OCI-LY1 (cell line): ENCODE data around the gene PRKCE.

Source experiments
- H2AFZ ChIP-seq: fragments of 200-600 bp; sonication (generic), shearing (Covaris generic); 2 replicates; pipeline ENCODE4 v1.6.0; 2014; ENCODE audit warnings: antibody characterized with exemption, mild to moderate bottlenecking, low read length
- H3F3A ChIP-seq: fragments of 200-600 bp; sonication (generic), shearing (Covaris generic); 2 replicates; pipeline ENCODE4 v1.6.0; 2014; ENCODE audit warnings: mild to moderate bottlenecking, antibody characterized with exemption, low read length, moderate library complexity; ENCODE audit not compliant: insufficient read depth
- H3K27ac ChIP-seq: fragments of 200-600 bp; sonication (generic); 2 replicates; pipeline ENCODE4 v1.5.1; 2014; ENCODE audit warnings: low read length, mixed run types, mild to moderate bottlenecking, low read depth; ENCODE audit not compliant: poor library complexity, severe bottlenecking
- H3K27me3 ChIP-seq: fragments of 200-600 bp; sonication (generic); 2 replicates; pipeline ENCODE4 v1.6.0; 2014; ENCODE audit warnings: antibody characterized with exemption, mild to moderate bottlenecking, low read length, moderate library complexity; ENCODE audit not compliant: insufficient read depth
- H3K36me3 ChIP-seq: fragments of 200-600 bp; sonication (generic); 2 replicates; pipeline ENCODE4 v1.6.1; 2014; ENCODE audit warnings: mild to moderate bottlenecking, antibody characterized with exemption, low read length, moderate library complexity, mixed read lengths; ENCODE audit not compliant: insufficient read depth
- H3K4me1 ChIP-seq: fragments of 200-600 bp; sonication (generic); 2 replicates; pipeline ENCODE4 v1.5.1; 2014; ENCODE audit warnings: mild to moderate bottlenecking, low read length, moderate library complexity; ENCODE audit not compliant: insufficient read depth, severe bottlenecking
- H3K4me2 ChIP-seq: fragments of 200-600 bp; sonication (generic), shearing (Covaris generic); 2 replicates; pipeline ENCODE4 v1.6.1; 2014; ENCODE audit warnings: low read length
- H3K4me3 ChIP-seq: fragments of 200-600 bp; sonication (generic); 2 replicates; pipeline ENCODE4 v1.5.1; 2014; ENCODE audit warnings: low read length, low read depth, mild to moderate bottlenecking, mixed read lengths; ENCODE audit not compliant: poor library complexity, severe bottlenecking
- H3K79me2 ChIP-seq: fragments of 200-600 bp; shearing (Covaris generic); 2 replicates; pipeline ENCODE4 v1.6.1; 2016; ENCODE audit warnings: mixed run types, low read length, mixed read lengths; ENCODE audit not compliant: insufficient read depth
- H3K9ac ChIP-seq: fragments of 200-600 bp; sonication (generic), shearing (Covaris generic); 2 replicates; pipeline ENCODE4 v1.6.1; 2014; ENCODE audit warnings: mild to moderate bottlenecking, low read length, mixed read lengths
- H3K9me2 ChIP-seq: fragments of 200-600 bp; sonication (generic), shearing (Covaris generic); 2 replicates; pipeline ENCODE4 v1.6.1; 2014; ENCODE audit warnings: low read depth, mild to moderate bottlenecking, low read length, mixed read lengths
- H3K9me3 ChIP-seq: fragments of 200-600 bp; shearing (Covaris generic); 2 replicates; pipeline ENCODE4 v1.6.1; 2014; ENCODE audit warnings: low read length, mixed read lengths
- H4K20me1 ChIP-seq: fragments of 200-600 bp; sonication (generic), shearing (Covaris generic); 2 replicates; pipeline ENCODE4 v1.6.0; 2016; ENCODE audit warnings: mild to moderate bottlenecking, low read length; ENCODE audit not compliant: insufficient read depth
- CTCF ChIP-seq: fragments of 200-600 bp; sonication (generic), shearing (Covaris generic); IDR thresholded peaks from 2 replicates; pipeline ENCODE4 v1.5.1; 2017; ENCODE audit warnings: mild to moderate bottlenecking, antibody characterized with exemption, low read length, moderate library complexity, mixed read lengths
- EZH2 ChIP-seq: fragments of 200-600 bp; sonication (generic), shearing (Covaris generic); IDR thresholded peaks from 2 replicates; pipeline ENCODE4 v1.8.0; 2017; ENCODE audit warnings: borderline replicate concordance, mixed run types, mild to moderate bottlenecking, antibody characterized with exemption, low read length, moderate library complexity, mixed read lengths

The PRKCE gene

GRCh38 chr2:46114996-46115395 lies 463.5 kb downstream of the PRKCE start:
- Histone ChIP-seq H4K20me1 (no peaks in the 10 kb centered on the region), H3F3A (no peaks in the 10 kb centered on the region), H3K27me3 (no peaks in the 10 kb centered on the region), H3K79me2 (no peaks in the 10 kb centered on the region), H2AFZ (no peak overlapping the region), H3K4me2 (no peak overlapping the region), H3K4me1 (no peaks in the 10 kb centered on the region), H3K9ac (no peak overlapping the region), H3K9me3 (no peaks in the 10 kb centered on the region), H3K4me3 (no peak overlapping the region), H3K36me3 (no peaks in the 10 kb centered on the region), H3K27ac (no peak overlapping the region), H3K9me2 (no peaks in the 10 kb centered on the region)
- TF ChIP-seq CTCF (no peak), EZH2 (no peak)

- H3K27me3 ChIP-seq, result no peaks in the 10 kb centered on the region
- H3K9me2 ChIP-seq, result no peaks in the 10 kb centered on the region
- H3K79me2 ChIP-seq, result no peaks in the 10 kb centered on the region
- H2AFZ ChIP-seq, result no peak overlapping the region
- no peak overlapping the region for H3K9ac ChIP-seq
- TF ChIP-seq CTCF (no peak), EZH2 (no peak)
- H4K20me1 ChIP-seq, result no peaks in the 10 kb centered on the region
- H3K36me3 ChIP-seq, result no peaks in the 10 kb centered on the region
- H3K4me1 ChIP-seq, result no peaks in the 10 kb centered on the region
- no peaks in the 10 kb centered on the region for H3K9me3 ChIP-seq
- H3K4me3 ChIP-seq, result no peak overlapping the region
- H3F3A ChIP-seq, result no peaks in the 10 kb centered on the region
- no peak overlapping the region for H3K27ac ChIP-seq
- H3K4me2 ChIP-seq, result no peak overlapping the region
Observed at GRCh38 chr2:46116150-46116549, 464.7 kb downstream of the PRKCE start.

- H4K20me1 ChIP-seq, result no peaks in the 10 kb centered on the region
- no peaks in the 10 kb centered on the region for H3K9me3 ChIP-seq
- no peak overlapping the region for H2AFZ ChIP-seq
- no peaks in the 10 kb centered on the region for H3K27me3 ChIP-seq
- no peak overlapping the region for H3K27ac ChIP-seq
- H3K36me3 ChIP-seq, result no peaks in the 10 kb centered on the region
- no peaks in the 10 kb centered on the region for H3K9me2 ChIP-seq
- no peaks in the 10 kb centered on the region for H3F3A ChIP-seq
- H3K4me2 ChIP-seq, result no peak overlapping the region
- no peak overlapping the region for H3K9ac ChIP-seq
- no peaks in the 10 kb centered on the region for H3K79me2 ChIP-seq
- no peaks in the 10 kb centered on the region for H3K4me1 ChIP-seq
- TF ChIP-seq EZH2 (no peak), CTCF (no peak)
- no peak overlapping the region for H3K4me3 ChIP-seq
Observed at GRCh38 chr2:46116553-46116991, 465.1 kb downstream of the PRKCE start.
